K562 (cell line): ENCODE measurements around the gene PHF19. TPM values are rescaled to one million over a fixed set of nuclear protein-coding genes. Genes with fewer than 3 reads are reported as not detected.

ENCODE experiments used
- ATAC-seq: fragments of 200-7000 bp; cut with Tn5 transposase; 3 replicates; pipeline ENCODE4 v1.9.1; 2020; ENCODE audit warnings: moderate library complexity
- BruUV-seq: library from RNA; stranded (reverse); fragments of 400-500 nt; replicated peaks from 2 replicates; lab custom pipeline; 2021; lab: Mats Ljungman, UMichigan
- CTCF ChIA-PET: fragments of 300-600 bp; formaldehyde crosslinking; extraction: SDS; loops from one replicate; lab custom pipeline; 2021; ENCODE audit warnings: low intra/inter-chr PET ratio; lab: Yijun Ruan, JAX
- POLR2A ChIA-PET: fragments of 300-600, 350-650 bp; sonication (Branson Sonifier 250); formaldehyde crosslinking; extraction: SDS; loops from one replicate; lab custom pipeline; 2021; ENCODE audit warnings: antibody characterized with exemption, inconsistent platforms; lab: Yijun Ruan, JAX
- DNase-seq, 4 experiments: peaks; one replicate each; pipeline versions ENCODE4 v3.0.0 to v3.0.0-alpha.2; 2011 to 2018; ENCODE audit warnings: low spot score in 3 of 4, mixed read lengths in 3 of 4; ENCODE audit errors: extremely low read depth in 1 of 4
- FAIRE-seq: peaks from 2 replicates; lab custom pipeline; 2011; peaks lifted over from hg19 to GRCh38; lab: Jason Lieb, UNC
- H2AFZ ChIP-seq: 2 replicates; pipeline ENCODE4 v1.6.0; 2011; ENCODE audit warnings: low read depth, low read length, control low read depth, inconsistent platforms
- H3K27ac ChIP-seq: fragments of 200-600 bp; 3 replicates; pipeline ENCODE4 v1.8.0; 2011; ENCODE audit warnings: low read depth, mild to moderate bottlenecking, control low read depth, inconsistent platforms, low read length, moderate library complexity, mixed read lengths; ENCODE audit errors: extremely low read depth
- H3K27me3 ChIP-seq, 2 experiments: fragments of 300-600 bp in 1 of 2; 2 replicates in 1 of 2; 3 replicates in 1 of 2; pipeline versions ENCODE4 v1.6.0 to v1.8.0; 2011; ENCODE audit warnings: inconsistent platforms in 2 of 2, low read length in 2 of 2, mild to moderate bottlenecking in 1 of 2, mixed read lengths in 1 of 2, moderate library complexity in 1 of 2; ENCODE audit not compliant: control insufficient read depth in 2 of 2, insufficient read depth in 2 of 2
- H3K36me3 ChIP-seq: fragments of 300-600 bp; 3 replicates; pipeline ENCODE4 v1.8.0; 2011; ENCODE audit warnings: mild to moderate bottlenecking, low read length, inconsistent platforms; ENCODE audit not compliant: control insufficient read depth, insufficient read depth
- H3K4me1 ChIP-seq, 2 experiments: fragments of 200-600 bp in 1 of 2; replicated peaks in 1 of 2; 2 replicates in 1 of 2; 3 replicates in 1 of 2; pipeline versions ENCODE4 v1.5.1 to v1.8.0; 2011; ENCODE audit warnings: inconsistent platforms in 2 of 2, low read length in 2 of 2, mild to moderate bottlenecking in 1 of 2, mixed read lengths in 1 of 2, moderate library complexity in 1 of 2; ENCODE audit not compliant: control insufficient read depth in 2 of 2, insufficient read depth in 2 of 2
- H3K4me2 ChIP-seq: 2 replicates; pipeline ENCODE4 v1.6.1; 2011; ENCODE audit warnings: low read length, control low read depth, inconsistent platforms, mixed read lengths; ENCODE audit not compliant: insufficient read depth
- H3K4me3 ChIP-seq: fragments of 200-600 bp; sonication (generic), shearing (Covaris generic); 2 replicates; pipeline ENCODE4 v1.5.1; 2016; ENCODE audit warnings: control low read depth, inconsistent platforms
- H3K79me2 ChIP-seq: fragments of 200-600 bp; 3 replicates; pipeline ENCODE4 v1.8.0; 2011; ENCODE audit warnings: low read length, inconsistent platforms; ENCODE audit not compliant: control insufficient read depth, insufficient read depth
- H3K9ac ChIP-seq, 2 experiments: 2 replicates each; pipeline versions ENCODE4 v1.6.0 to v1.6.1; 2011; ENCODE audit warnings: low read depth in 2 of 2, low read length in 2 of 2, control low read depth in 1 of 2, inconsistent platforms in 1 of 2, mild to moderate bottlenecking in 1 of 2, mixed read lengths in 1 of 2; ENCODE audit not compliant: insufficient read depth in 1 of 2
- H3K9me1 ChIP-seq: one replicate; pipeline ENCODE4 v1.6.0; 2011; ENCODE audit warnings: inconsistent platforms, mild to moderate bottlenecking, low read length, moderate library complexity; ENCODE audit not compliant: control insufficient read depth, insufficient read depth
- H3K9me3 ChIP-seq: replicated peaks from 2 replicates; pipeline ENCODE4 v1.5.1; 2011; ENCODE audit warnings: low read depth, low read length, inconsistent platforms; ENCODE audit not compliant: control insufficient read depth, insufficient read depth
- H4K20me1 ChIP-seq: replicated peaks from 2 replicates; pipeline ENCODE4 v1.6.1; 2011; ENCODE audit warnings: low read length, inconsistent platforms, mixed read lengths; ENCODE audit not compliant: control insufficient read depth, insufficient read depth
- DDX20 ChIP-seq: fragments of 450-650 bp; IDR thresholded peaks from 2 replicates; pipeline ENCODE4 v1.6.1; 2016; ENCODE audit warnings: missing genetic modification characterization, low read depth, mild to moderate bottlenecking, missing compliant biosample characterization, moderate library complexity
- ERF ChIP-seq: fragments of 450-650 bp; formaldehyde crosslinking; IDR thresholded peaks from 2 replicates; pipeline ENCODE4 v1.4.0; 2020; ENCODE audit warnings: mild to moderate bottlenecking, mixed read lengths
- ESRRB ChIP-seq: fragments of 250-450 bp; sonication (Bioruptor Pico); IDR thresholded peaks from 2 replicates; pipeline ENCODE4 v1.5.0; 2020; ENCODE audit warnings: mild to moderate bottlenecking, moderate library complexity, borderline replicate concordance
- FOXJ3 ChIP-seq: sonication (generic); formaldehyde crosslinking; IDR thresholded peaks from 2 replicates; pipeline ENCODE4 v1.4.0; 2020; ENCODE audit warnings: mild to moderate bottlenecking, missing genetic modification reagents
- HDAC6 ChIP-seq: IDR thresholded peaks from 2 replicates; pipeline ENCODE4 v1.6.1; 2012; ENCODE audit warnings: low read depth, mild to moderate bottlenecking, control low read depth, inconsistent platforms, low read length, moderate library complexity
- HEY1 ChIP-seq: fragments of 250-450 bp; sonication (Bioruptor Pico); IDR thresholded peaks from 2 replicates; pipeline ENCODE4 v1.5.0; 2020; ENCODE audit warnings: mild to moderate bottlenecking, moderate library complexity, borderline replicate concordance
- NFIX ChIP-seq: fragments of 250-450 bp; sonication (Bioruptor Pico); IDR thresholded peaks from 2 replicates; pipeline ENCODE4 v1.4.0; 2020; ENCODE audit warnings: low read depth, mild to moderate bottlenecking, moderate library complexity
- PML ChIP-seq: IDR thresholded peaks from 2 replicates; pipeline ENCODE4 v1.6.1; 2012; ENCODE audit warnings: low read length, inconsistent platforms
- POLR2G ChIP-seq: fragments of 200-400 bp; formaldehyde crosslinking; IDR thresholded peaks from 2 replicates; pipeline ENCODE4 v1.6.1; 2017; ENCODE audit warnings: low read depth, mild to moderate bottlenecking, antibody characterized with exemption, low read length, moderate library complexity
- RFX7 ChIP-seq: fragments of 250-450 bp; sonication (Bioruptor Pico); IDR thresholded peaks from 2 replicates; pipeline ENCODE4 v1.5.1; 2021; ENCODE audit warnings: mild to moderate bottlenecking
- SRF ChIP-seq, 2 experiments: fragments of 250-450, 450-650 bp in 1 of 2; sonication (Bioruptor Pico) in 1 of 2; sonication (generic) in 1 of 2; formaldehyde crosslinking; IDR thresholded peaks; 2 replicates each; pipeline versions ENCODE4 v1.5.0 to v1.5.1; 2020 to 2022; ENCODE audit warnings: mild to moderate bottlenecking in 1 of 2, missing genetic modification reagents in 1 of 2
- STAT5A ChIP-seq: IDR thresholded peaks from 2 replicates; pipeline ENCODE4 v1.6.1; 2012; ENCODE audit warnings: low read length, inconsistent platforms, borderline replicate concordance
- TBL1XR1 ChIP-seq, 2 experiments: IDR thresholded peaks; 2 replicates each; pipeline ENCODE4 v1.6.1; 2012; ENCODE audit warnings: improper control_type of control experiment in 2 of 2, low read length in 2 of 2, mild to moderate bottlenecking in 1 of 2
- ZNF696 ChIP-seq: fragments of 250-450 bp; sonication (Bioruptor Pico); conservative IDR thresholded peaks from 2 replicates; pipeline ENCODE4 v1.4.0; 2020; ENCODE audit warnings: mild to moderate bottlenecking, moderate library complexity
- WGBS: fragments of 100-300 bp; shearing (Covaris generic); methylation state at CpG from one replicate; pipeline ENCODE4 v1.1.6; 2016; ENCODE audit warnings: low coverage, mixed read lengths; ENCODE audit not compliant: insufficient coverage; ENCODE audit errors: missing lambda C conversion rate; 5-methylcytosine and 5-hydroxymethylcytosine counted together
- in situ Hi-C: fragments of 300-500 bp; cut with MboI; formaldehyde crosslinking; loops from 4 replicates; pipeline ENCODE4 v1.15.0; 2018; ENCODE audit warnings: inconsistent platforms, mixed read lengths
- intact Hi-C: fragments of 100-400 bp; cut with micrococcal nuclease; formaldehyde crosslinking; loops from 2 replicates; pipeline ENCODE4 v1.14.2; 2022
- polyA plus RNA-seq, 8 experiments: library from polyadenylated mRNA; depleted of rRNA in 4 of 8; stranded (reverse) in 5 of 8; unstranded in 3 of 8; fragments of >200 nt; fragmentation: Nextera tagmentation in 2 of 8; fragmentation: Illumina TruSeq in 1 of 8; extraction: Ambion mirVana in 2 of 8; extraction: Trizol in 1 of 8; gene quantifications; 2 replicates each; pipeline versions ENCODE4 v1.2.1 to v1.2.3, GENCODE V29; 2011 to 2014; ENCODE audit warnings: inconsistent platforms in 1 of 8, missing spikeins in 1 of 8
- total RNA-seq, 7 experiments: library from RNA; depleted of rRNA in 6 of 7; stranded (reverse); fragments of >200 nt in 6 of 7; fragmentation: Illumina TruSeq in 2 of 7; extraction: Trizol in 2 of 7; gene quantifications; 2 replicates each; pipeline versions ENCODE4 v1.2.1 to v1.2.3, GENCODE V29; 2011 to 2021; ENCODE audit warnings: low replicate concordance in 1 of 7
- TF ChIP-seq, protein P1 (sequence below): fragments of 200-800 bp; sonication (Bioruptor generic); IDR thresholded peaks from 2 replicates; pipeline ENCODE4 v1.6.1; 2017; ENCODE audit warnings: missing genetic modification characterization, missing compliant biosample characterization
- TF ChIP-seq, protein P2 (sequence below): fragments of 250-450 bp; sonication (Bioruptor Pico); IDR thresholded peaks from 2 replicates; pipeline ENCODE4 v1.5.0; 2020; ENCODE audit warnings: mild to moderate bottlenecking, borderline replicate concordance
- TF ChIP-seq, protein P3 (sequence below): conservative IDR thresholded peaks from 2 replicates; pipeline ENCODE4 v1.6.1; 2011; ENCODE audit warnings: low read depth, mild to moderate bottlenecking, low read length; ENCODE audit not compliant: control insufficient read depth

PHF19 gene
- total and polyA plus RNA-seq, 9 of the 15 experiments (the other 6 are each of a cell fraction or from before 2014, with no cell fraction given): 95.8 to 403 (median 255) TPM

- Histone ChIP-seq H3K4me3 (no peak overlapping the region), H3K9ac (no peak overlapping the region), H3K4me1 (peaks cover 0 to 3% of the 10 kb centered on the region in 2 experiments; a peak in 1 of 5 replicates), H3K27me3 (no peaks in the 10 kb centered on the region), H3K9me1 (peaks cover 5% of the 10 kb centered on the region), H3K4me2 (no peak overlapping the region), H2AFZ (no peak overlapping the region), H3K27ac (no peak overlapping the region), H3K79me2 (no peaks in the 10 kb centered on the region), H4K20me1 (no peaks in the 10 kb centered on the region), H3K36me3 (peaks cover 70% of the 10 kb centered on the region), H3K9me3 (no peaks in the 10 kb centered on the region)
- no TSS peak for BruUV-seq
- intact Hi-C loops (no loop called here), in situ Hi-C loops (no loop called here)
- FAIRE-seq (no peak), DNase-seq (no peak), ATAC-seq (no peak)
- 60% methylated on average over 3 of the region's 3 CpGs for WGBS
- ChIA-PET CTCF (no interaction called here), POLR2A (interaction anchor here (0.8 to 5.9 kb wide), 10 partner anchors 8 to 23 kb away, joined by 3 to 78 read pairs (median 7); partner anchors contain the start of genes PHF19 and PSMD5)
- TF ChIP-seq POLR2G (peak; percentile 44; the same call in 1 of the 2 replicates), SRF (CRISPR knock-in tag; IDR thresholded peaks at IDR 0.05) (peak in 1 of 2 experiments; percentile 51; a peak in 1 of 4 replicates), ESRRB (CRISPR knock-in tag) (peak; percentile 18; the same call in 1 of the 2 replicates), DDX20 (no peak), PML (peak; percentile 24; the same call in 1 of the 2 replicates), ZNF696 (0 out of 2 replicates have a peak, but pooled peaks have one; percentile 12), STAT5A (no peak), FOXJ3 (peak; percentile 50; the same call in 1 of the 2 replicates), ERF (0 out of 2 replicates have a peak, but pooled peaks have one; percentile 72), TBL1XR1 (IDR thresholded peaks at IDR 0.05; ENCODE audit: low read length in 2 of 2) (no peak), RFX7 (CRISPR knock-in tag) (no peak), HDAC6 (peak; percentile 45; the same call in 1 of the 2 replicates), NFIX (CRISPR knock-in tag) (no peak), HEY1 (CRISPR knock-in tag) (peak; percentile 63; the same call in 1 of the 2 replicates)
- TF ChIP-seq, protein P1, sequence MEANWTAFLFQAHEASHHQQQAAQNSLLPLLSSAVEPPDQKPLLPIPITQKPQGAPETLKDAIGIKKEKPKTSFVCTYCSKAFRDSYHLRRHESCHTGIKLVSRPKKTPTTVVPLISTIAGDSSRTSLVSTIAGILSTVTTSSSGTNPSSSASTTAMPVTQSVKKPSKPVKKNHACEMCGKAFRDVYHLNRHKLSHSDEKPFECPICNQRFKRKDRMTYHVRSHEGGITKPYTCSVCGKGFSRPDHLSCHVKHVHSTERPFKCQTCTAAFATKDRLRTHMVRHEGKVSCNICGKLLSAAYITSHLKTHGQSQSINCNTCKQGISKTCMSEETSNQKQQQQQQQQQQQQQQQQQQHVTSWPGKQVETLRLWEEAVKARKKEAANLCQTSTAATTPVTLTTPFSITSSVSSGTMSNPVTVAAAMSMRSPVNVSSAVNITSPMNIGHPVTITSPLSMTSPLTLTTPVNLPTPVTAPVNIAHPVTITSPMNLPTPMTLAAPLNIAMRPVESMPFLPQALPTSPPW (CRISPR knock-in tag): no peak
- TF ChIP-seq, protein P2, sequence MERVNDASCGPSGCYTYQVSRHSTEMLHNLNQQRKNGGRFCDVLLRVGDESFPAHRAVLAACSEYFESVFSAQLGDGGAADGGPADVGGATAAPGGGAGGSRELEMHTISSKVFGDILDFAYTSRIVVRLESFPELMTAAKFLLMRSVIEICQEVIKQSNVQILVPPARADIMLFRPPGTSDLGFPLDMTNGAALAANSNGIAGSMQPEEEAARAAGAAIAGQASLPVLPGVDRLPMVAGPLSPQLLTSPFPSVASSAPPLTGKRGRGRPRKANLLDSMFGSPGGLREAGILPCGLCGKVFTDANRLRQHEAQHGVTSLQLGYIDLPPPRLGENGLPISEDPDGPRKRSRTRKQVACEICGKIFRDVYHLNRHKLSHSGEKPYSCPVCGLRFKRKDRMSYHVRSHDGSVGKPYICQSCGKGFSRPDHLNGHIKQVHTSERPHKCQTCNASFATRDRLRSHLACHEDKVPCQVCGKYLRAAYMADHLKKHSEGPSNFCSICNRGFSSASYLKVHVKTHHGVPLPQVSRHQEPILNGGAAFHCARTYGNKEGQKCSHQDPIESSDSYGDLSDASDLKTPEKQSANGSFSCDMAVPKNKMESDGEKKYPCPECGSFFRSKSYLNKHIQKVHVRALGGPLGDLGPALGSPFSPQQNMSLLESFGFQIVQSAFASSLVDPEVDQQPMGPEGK: peak; percentile 67; the same call in 1 of the 2 replicates
- TF ChIP-seq, protein P3, sequence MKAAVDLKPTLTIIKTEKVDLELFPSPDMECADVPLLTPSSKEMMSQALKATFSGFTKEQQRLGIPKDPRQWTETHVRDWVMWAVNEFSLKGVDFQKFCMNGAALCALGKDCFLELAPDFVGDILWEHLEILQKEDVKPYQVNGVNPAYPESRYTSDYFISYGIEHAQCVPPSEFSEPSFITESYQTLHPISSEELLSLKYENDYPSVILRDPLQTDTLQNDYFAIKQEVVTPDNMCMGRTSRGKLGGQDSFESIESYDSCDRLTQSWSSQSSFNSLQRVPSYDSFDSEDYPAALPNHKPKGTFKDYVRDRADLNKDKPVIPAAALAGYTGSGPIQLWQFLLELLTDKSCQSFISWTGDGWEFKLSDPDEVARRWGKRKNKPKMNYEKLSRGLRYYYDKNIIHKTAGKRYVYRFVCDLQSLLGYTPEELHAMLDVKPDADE: no peak
These were observed 22.2 kb downstream of the PHF19 start for GRCh38 chr9:120854596-120855327.
